Right lobe of liver (tissue), 6 donors: ENCODE data around the gene WDFY4. TPM values are rescaled to one million over a fixed set of nuclear protein-coding genes. Genes with fewer than 3 reads are reported as not detected.

Experiments
- ATAC-seq, 4 donors: fragments of 200-7000 bp; cut with Tn5 transposase; one replicate each; pipeline ENCODE4 v1.9.1; 2020; ENCODE audit warnings: mild to moderate bottlenecking in 4 of 4, moderate library complexity in 4 of 4
- DNase-seq, 3 donors: peaks; one replicate each; pipeline ENCODE4 v3.0.0-alpha.2; 2020
- H3K27ac ChIP-seq, 3 donors: fragments of 200-600 bp; one replicate each; pipeline ENCODE4 v1.8.0; 2022
- H3K27me3 ChIP-seq, 2 donors: fragments of 200-600 bp; one replicate each; pipeline ENCODE4 v1.8.0; 2022
- H3K36me3 ChIP-seq, 4 donors: fragments of 200-600 bp; sonication (generic) in 1 of 4; one replicate each; pipeline versions ENCODE4 v1.5.1 to v1.8.0; 2017 to 2022; ENCODE audit warnings: control low read depth in 1 of 4
- H3K4me1 ChIP-seq, 4 donors: fragments of 200-600 bp; sonication (generic) in 1 of 4; one replicate each; pipeline versions ENCODE4 v1.5.1 to v1.8.0; 2017 to 2022; ENCODE audit warnings: control low read depth in 1 of 4
- H3K4me3 ChIP-seq, 3 donors: fragments of 200-600 bp; one replicate each; pipeline ENCODE4 v1.8.0; 2022
- H3K9me3 ChIP-seq, 4 donors: fragments of 200-600 bp; sonication (generic) in 1 of 4; one replicate each; pipeline versions ENCODE4 v1.5.1 to v1.8.0; 2017 to 2022; ENCODE audit warnings: control low read depth in 1 of 4
- POLR2A ChIP-seq: fragments of 450-650 bp; IDR thresholded peaks from one replicate; pipeline ENCODE4 v1.6.1; 2017; ENCODE audit warnings: antibody characterized with exemption, mild to moderate bottlenecking
- WGBS: methylation state at CpG from one replicate; pipeline ENCODE4 v1.1.6; 2018; ENCODE audit warnings: low coverage, low lambda C conversion rate; ENCODE audit not compliant: insufficient coverage; ENCODE audit errors: missing lambda C conversion rate; 5-methylcytosine and 5-hydroxymethylcytosine counted together
- intact Hi-C, 2 donors: fragments of 100-400 bp; cut with DNase I; formaldehyde crosslinking; loops; one replicate each; pipeline versions ENCODE4 v1.11.2 to v1.14.1; 2022
- total RNA-seq, 6 experiments: library from RNA; depleted of rRNA in 2 of 6; stranded (reverse); fragments of >200 nt in 2 of 6; fragmentation: NEBNext Ultra II Directional in 3 of 6; extraction: Animal tissue kit (Norgen Biotek cat#: 25700) in 3 of 6; gene quantifications; one replicate each; pipeline versions ENCODE4 v1.1.0 to v1.2.4, GENCODE V29; 2016 to 2023
- TF ChIP-seq, protein P1 (sequence below), 4 donors: fragments of 200-600 bp in 3 of 4; fragments of 450-650 bp in 1 of 4; IDR thresholded peaks; one replicate each; pipeline versions ENCODE4 v1.5.1 to v1.8.0; 2016 to 2022; ENCODE audit warnings: antibody characterized with exemption in 4 of 4, mild to moderate bottlenecking in 2 of 4
- donor health status: DM: no; HTN: yes; CAD: no.
- donor health status: DM: no; HTN: no; CAD: no.
- donor health status: DM: no; HTN: no; CAD: no.
- donor health status: DM: no; HTN: yes; CAD: no.
- donor health status: DM: no; HTN: yes; CAD: no.

The WDFY4 gene
- total RNA-seq, 6 experiments from 2014 or later: 1.4 to 4.1 (median 1.9) TPM

DNA sequence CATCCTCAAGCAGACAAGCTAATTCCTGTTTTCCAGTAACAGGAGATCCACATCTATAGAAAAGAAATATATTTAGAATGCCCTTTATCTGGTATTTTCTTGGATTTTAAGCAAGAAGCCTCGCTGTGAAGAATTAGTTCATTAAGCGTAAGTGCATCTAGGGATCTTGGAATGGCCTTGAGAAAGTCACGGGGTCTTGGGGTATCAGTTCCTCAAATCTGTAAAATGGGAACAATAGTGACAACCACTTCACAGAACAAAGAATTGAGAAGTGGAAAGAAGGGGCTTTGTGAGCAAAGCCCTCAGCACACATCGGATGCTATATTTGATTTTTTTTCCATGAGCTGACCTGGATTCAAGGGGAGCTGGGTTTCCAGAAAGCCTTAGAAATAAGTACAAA is 32.3 kb upstream of the WDFY4 start:
- Histone ChIP-seq H3K4me3 (no peak overlapping the region), H3K9me3 (no peaks in the 10 kb centered on the region), H3K27me3 (no peaks in the 10 kb centered on the region), H3K27ac (no peak overlapping the region), H3K4me1 (peaks cover 0 to 13% (median 3%) of the 10 kb centered on the region in 4 donors), H3K36me3 (no peaks in the 10 kb centered on the region)
- no peak for ATAC-seq
- DNase-seq: no peak
- WGBS: 53% methylated on average over 4 of the region's 4 CpGs
- intact Hi-C loops: loop anchor here (10.0 kb wide), 1 partner anchor 98 kb away; no protein-coding TSS in a partner anchor
- no peak for TF ChIP-seq POLR2A
- TF ChIP-seq, protein P1, sequence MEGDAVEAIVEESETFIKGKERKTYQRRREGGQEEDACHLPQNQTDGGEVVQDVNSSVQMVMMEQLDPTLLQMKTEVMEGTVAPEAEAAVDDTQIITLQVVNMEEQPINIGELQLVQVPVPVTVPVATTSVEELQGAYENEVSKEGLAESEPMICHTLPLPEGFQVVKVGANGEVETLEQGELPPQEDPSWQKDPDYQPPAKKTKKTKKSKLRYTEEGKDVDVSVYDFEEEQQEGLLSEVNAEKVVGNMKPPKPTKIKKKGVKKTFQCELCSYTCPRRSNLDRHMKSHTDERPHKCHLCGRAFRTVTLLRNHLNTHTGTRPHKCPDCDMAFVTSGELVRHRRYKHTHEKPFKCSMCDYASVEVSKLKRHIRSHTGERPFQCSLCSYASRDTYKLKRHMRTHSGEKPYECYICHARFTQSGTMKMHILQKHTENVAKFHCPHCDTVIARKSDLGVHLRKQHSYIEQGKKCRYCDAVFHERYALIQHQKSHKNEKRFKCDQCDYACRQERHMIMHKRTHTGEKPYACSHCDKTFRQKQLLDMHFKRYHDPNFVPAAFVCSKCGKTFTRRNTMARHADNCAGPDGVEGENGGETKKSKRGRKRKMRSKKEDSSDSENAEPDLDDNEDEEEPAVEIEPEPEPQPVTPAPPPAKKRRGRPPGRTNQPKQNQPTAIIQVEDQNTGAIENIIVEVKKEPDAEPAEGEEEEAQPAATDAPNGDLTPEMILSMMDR (IDR thresholded peaks at IDR 0.05): no peak

DNA sequence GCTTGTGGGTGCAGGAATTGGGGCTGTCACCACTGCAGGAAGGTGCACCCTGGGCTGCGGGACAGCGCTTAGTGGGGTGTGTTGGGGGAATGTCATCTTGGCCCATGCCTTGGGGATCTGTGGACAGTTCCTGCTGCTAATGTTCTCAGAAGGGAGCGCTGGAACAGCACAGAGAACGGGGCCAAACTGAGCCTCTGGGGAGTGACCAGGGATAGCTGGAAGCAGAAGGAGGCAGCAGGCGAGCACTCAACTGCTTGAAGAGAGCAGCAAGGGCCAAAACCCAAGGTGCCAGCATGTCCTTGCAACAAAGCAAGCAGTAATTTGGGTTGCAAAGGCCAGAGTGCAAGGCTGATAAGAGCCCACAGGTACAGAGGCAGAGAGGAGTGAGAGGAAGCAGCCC is 31.3 kb upstream of the WDFY4 start:
- H3K4me1 ChIP-seq: peaks cover 0 to 13% (median 3%) of the 10 kb centered on the region in 4 donors
- no peaks in the 10 kb centered on the region for H3K36me3 ChIP-seq
- intact Hi-C loops: loop anchor here (10.0 kb wide), 1 partner anchor 99 kb away; no protein-coding TSS in a partner anchor
- no peak overlapping the region for H3K27ac ChIP-seq
- WGBS: 72% methylated on average over 2 of the region's 5 CpGs
- H3K27me3 ChIP-seq: no peaks in the 10 kb centered on the region
- TF ChIP-seq POLR2A: no peak
- TF ChIP-seq, protein P1 (IDR thresholded peaks at IDR 0.05): no peak
- DNase-seq (no peak), ATAC-seq (no peak)
- H3K4me3 ChIP-seq: no peak overlapping the region
- no peaks in the 10 kb centered on the region for H3K9me3 ChIP-seq

DNA sequence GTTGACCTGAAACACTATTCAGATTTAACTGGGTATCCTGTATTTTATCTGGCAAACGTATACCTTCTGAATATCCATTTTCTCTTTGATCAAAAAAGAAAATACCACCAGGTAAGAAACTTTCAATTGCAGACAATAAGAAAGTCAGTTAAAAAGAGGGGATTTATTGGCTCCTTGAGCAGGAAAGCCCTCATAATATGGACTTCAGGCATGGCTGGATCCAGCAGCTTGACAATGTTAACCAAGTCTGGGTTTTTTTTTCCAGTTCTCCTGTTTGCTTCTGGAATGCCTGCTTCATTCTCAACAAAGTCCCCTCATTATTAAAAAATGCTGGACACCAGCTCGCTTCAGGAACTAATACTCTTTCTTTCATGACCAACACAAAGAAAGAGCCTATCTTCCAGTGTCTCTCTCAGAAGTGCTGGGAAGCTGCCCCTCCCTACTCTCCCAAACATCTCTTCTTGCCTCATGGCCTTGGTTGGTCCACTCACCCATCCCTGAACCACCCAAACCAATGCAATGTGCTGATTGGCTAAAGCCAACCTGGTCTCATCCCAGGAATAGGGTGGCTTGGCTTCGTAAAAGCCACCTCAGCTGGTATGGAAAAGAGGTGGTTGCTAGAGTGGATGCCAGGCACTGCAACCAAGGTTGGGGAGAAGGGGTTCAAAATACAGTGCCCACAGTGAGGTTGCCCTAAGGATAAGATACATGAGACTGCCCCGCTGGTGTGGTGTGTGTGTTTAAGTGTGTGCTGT is 30.6 kb upstream of the WDFY4 start:
- intact Hi-C loops: loop anchor here (10.0 kb wide), 1 partner anchor 99 kb away; no protein-coding TSS in a partner anchor
- no peak overlapping the region for H3K4me3 ChIP-seq
- no peak for DNase-seq
- no peak overlapping the region for H3K27ac ChIP-seq
- no peaks in the 10 kb centered on the region for H3K36me3 ChIP-seq
- ATAC-seq: no peak
- peaks cover 0 to 13% (median 3%) of the 10 kb centered on the region in 4 donors for H3K4me1 ChIP-seq
- H3K27me3 ChIP-seq: no peaks in the 10 kb centered on the region
- no peaks in the 10 kb centered on the region for H3K9me3 ChIP-seq
- WGBS: 88% methylated on average over 4 of the region's 4 CpGs
- TF ChIP-seq, protein P1 (IDR thresholded peaks at IDR 0.05): no peak
- TF ChIP-seq POLR2A: no peak

DNA sequence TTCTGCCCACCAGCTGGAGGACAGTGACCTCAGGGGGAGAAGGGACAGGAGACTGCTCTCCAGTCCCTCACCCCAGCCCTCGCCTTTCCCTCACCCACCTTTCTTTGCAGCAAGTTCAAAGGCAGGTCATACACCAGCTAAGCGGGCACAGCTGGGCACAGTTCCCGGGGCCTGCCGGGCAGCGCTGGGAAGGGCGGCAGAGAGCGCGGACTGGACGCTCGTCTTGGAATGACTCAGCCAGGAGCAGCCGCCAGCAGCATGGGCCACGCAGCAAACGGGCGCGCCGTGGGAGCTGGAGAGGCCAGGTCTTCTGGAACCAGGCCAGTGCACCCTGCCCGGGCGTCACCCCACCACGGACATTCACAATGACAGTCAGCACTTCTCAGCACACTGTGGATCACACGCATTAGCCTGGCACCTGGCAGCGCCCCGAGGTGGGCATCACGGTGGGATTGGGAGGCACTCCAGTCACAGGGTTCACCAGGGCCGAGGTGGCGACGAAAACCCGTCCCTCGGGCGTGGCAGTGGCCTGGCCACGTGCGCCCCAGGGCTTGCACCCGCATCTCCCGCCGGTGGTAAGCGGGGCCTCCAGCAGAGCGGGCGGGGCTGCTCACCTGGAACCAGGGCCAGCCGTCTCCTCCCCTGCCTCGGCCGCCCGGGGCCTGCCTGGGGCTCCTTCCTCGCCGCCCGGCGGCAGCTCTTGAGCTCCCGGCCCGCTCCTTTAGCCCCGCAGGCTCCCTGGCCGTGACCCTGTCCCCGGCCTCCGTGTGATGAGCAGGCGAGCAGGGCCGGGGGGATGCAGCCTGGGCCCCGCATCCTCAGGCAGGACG is 29.0 kb upstream of the WDFY4 start:
- Histone ChIP-seq H3K27me3 (no peaks in the 10 kb centered on the region), H3K9me3 (no peaks in the 10 kb centered on the region), H3K27ac (peak overlapping the region in 2 of 3 donors; percentile 66 to 82), H3K4me1 (peaks cover 0 to 13% (median 3%) of the 10 kb centered on the region in 4 donors), H3K4me3 (peak overlapping the region; percentile 38 to 63 (median 42)), H3K36me3 (no peaks in the 10 kb centered on the region)
- intact Hi-C loops: loop anchor here (10.0 kb wide), 1 partner anchor 101 kb away; no protein-coding TSS in a partner anchor
- DNase-seq (peak; percentile 85 to 94 (median 93)), ATAC-seq (peak; percentile 80 to 87 (median 83))
- no peak for TF ChIP-seq POLR2A
- TF ChIP-seq, protein P1 (IDR thresholded peaks at IDR 0.05): no peak
- 3% methylated on average over 6 of the region's 55 CpGs for WGBS
